CD4-positive, alpha-beta T cell (primary cell): ENCODE measurements around the gene LDLRAP1. TPM values are rescaled to one million over a fixed set of nuclear protein-coding genes. Genes with fewer than 3 reads are reported as not detected.

Experiments used
- ATAC-seq: fragments of 200-7000 bp; cut with Tn5 transposase; one replicate; pipeline ENCODE4 v1.10.0; 2022; ENCODE audit warnings: mild to moderate bottlenecking; ENCODE audit not compliant: poor library complexity
- CTCF ChIA-PET: fragments of 350-600 bp; sonication (Branson Sonifier 250); formaldehyde crosslinking; loops from one replicate; lab custom pipeline; 2021; ENCODE audit warnings: antibody characterized with exemption, inconsistent platforms; lab: Charles Lee
- POLR2A ChIA-PET: fragments of 350-600 bp; sonication (Branson Sonifier 250); formaldehyde crosslinking; loops from one replicate; lab custom pipeline; 2021; ENCODE audit warnings: antibody characterized with exemption, inconsistent platforms; lab: Charles Lee
- DNase-seq, 14 experiments: peaks; one replicate each; pipeline ENCODE4 v3.0.0-alpha.2; 2013 to 2020; ENCODE audit warnings: mixed read lengths in 2 of 14
- H3K27ac ChIP-seq, 2 donors: one replicate each; pipeline versions ENCODE4 v1.5.1 to v1.7.0; 2013; ENCODE audit warnings: low read length in 2 of 2, low read depth in 1 of 2, mild to moderate bottlenecking in 1 of 2
- H3K27me3 ChIP-seq, 2 experiments: 1 replicate in 1 of 2; 2 replicates in 1 of 2; pipeline versions ENCODE4 v1.6.1 to v1.7.0; 2013; ENCODE audit warnings: low read length in 2 of 2, control low read depth in 1 of 2, mild to moderate bottlenecking in 1 of 2, moderate library complexity in 1 of 2; ENCODE audit not compliant: insufficient read depth in 2 of 2, control insufficient read depth in 1 of 2
- H3K36me3 ChIP-seq: one replicate; pipeline ENCODE4 v1.6.1; 2013; ENCODE audit warnings: low read length, control low read depth; ENCODE audit not compliant: insufficient read depth
- H3K4me1 ChIP-seq: one replicate; pipeline ENCODE4 v1.6.1; 2013; ENCODE audit warnings: low read length, control low read depth; ENCODE audit not compliant: insufficient read depth
- H3K4me3 ChIP-seq: one replicate; pipeline ENCODE4 v1.5.1; 2013; ENCODE audit warnings: mild to moderate bottlenecking, low read length, moderate library complexity
- H3K9me3 ChIP-seq, 2 experiments: 1 replicate in 1 of 2; 2 replicates in 1 of 2; pipeline versions ENCODE4 v1.6.1 to v1.7.0; 2013; ENCODE audit warnings: low read length in 2 of 2, mild to moderate bottlenecking in 2 of 2, control low read depth in 1 of 2, moderate library complexity in 1 of 2; ENCODE audit not compliant: control insufficient read depth in 1 of 2, insufficient read depth in 1 of 2
- H3K27ac Mint-ChIP-seq: one replicate; pipeline ENCODE4 v1.8.0; 2020; ENCODE audit warnings: mixed read lengths
- H3K27me3 Mint-ChIP-seq: one replicate; pipeline ENCODE4 v1.8.0; 2021; ENCODE audit warnings: mixed read lengths
- H3K36me3 Mint-ChIP-seq: one replicate; pipeline ENCODE4 v1.8.0; 2021; ENCODE audit warnings: low read depth, mixed read lengths
- H3K4me1 Mint-ChIP-seq: one replicate; pipeline ENCODE4 v1.8.0; 2021; ENCODE audit warnings: low read depth, mixed read lengths
- H3K4me3 Mint-ChIP-seq: one replicate; pipeline ENCODE4 v1.8.0; 2020; ENCODE audit warnings: mild to moderate bottlenecking, mixed read lengths
- H3K9me3 Mint-ChIP-seq: one replicate; pipeline ENCODE4 v1.8.0; 2020; ENCODE audit warnings: mixed read lengths
- intact Hi-C, 2 experiments: fragments of 100-400 bp; cut with DNase I in 1 of 2; cut with micrococcal nuclease in 1 of 2; formaldehyde crosslinking; loops; one replicate each; pipeline versions ENCODE4 v1.15.1 to v1.9.0; 2023 to 2025; cut with DNase I, micrococcal nuclease
- total RNA-seq, 174 experiments: library from RNA in 2 of 174; stranded (reverse) in 2 of 174; gene quantifications; one replicate each; pipeline ENCODE4 v1.2.3 and lab custom pipeline; 2021 to 2026
- TF ChIP-seq, protein P1 (sequence below): fragments of 200-600 bp; IDR thresholded peaks from one replicate; pipeline ENCODE4 v1.8.0; 2022; ENCODE audit warnings: antibody characterized with exemption, mild to moderate bottlenecking

The LDLRAP1 gene
- total RNA-seq, 2 experiments from 2014 or later: 70.5 to 73.5 TPM

DNA sequence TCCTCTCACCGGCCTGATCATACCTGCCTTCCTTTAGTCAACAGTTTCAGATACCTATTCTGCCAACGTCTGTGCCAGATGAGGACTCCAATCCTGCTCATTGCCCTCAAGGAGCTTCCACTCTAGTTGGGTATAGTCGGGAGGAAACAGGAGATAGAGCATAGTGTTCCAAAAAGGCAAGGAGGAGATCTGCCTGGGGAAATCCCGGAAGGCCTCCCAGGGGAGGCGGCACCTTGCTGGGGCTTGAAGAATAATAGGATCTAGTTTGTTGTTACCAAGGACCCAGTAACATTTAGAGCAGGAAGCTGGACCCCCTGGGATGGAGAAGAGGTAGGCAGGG is 12.3 kb downstream of the LDLRAP1 start:
- H3K27me3 Mint-ChIP-seq: no peaks in the 10 kb centered on the region
- ChIA-PET POLR2A (interaction anchor here (1.3 to 5.0 kb wide), 4 partner anchors 9 to 16 kb away, joined by 7 to 46 read pairs (median 22); partner anchors contain the start of gene LDLRAP1), CTCF (interaction anchor here (0.7 kb wide), 1 partner anchor 11 kb away, joined by 3 read pairs; no protein-coding TSS in a partner anchor)
- H3K4me3 Mint-ChIP-seq: peak overlapping the region; percentile 44
- H3K36me3 ChIP-seq: peaks cover 64% of the 10 kb centered on the region
- peak overlapping the region; percentile 59 to 69 for H3K27ac ChIP-seq
- peaks cover 100% of the 10 kb centered on the region for H3K4me1 ChIP-seq
- peaks cover 100% of the 10 kb centered on the region for H3K4me1 Mint-ChIP-seq
- no peak overlapping the region for H3K4me3 ChIP-seq
- TF ChIP-seq, protein P1, sequence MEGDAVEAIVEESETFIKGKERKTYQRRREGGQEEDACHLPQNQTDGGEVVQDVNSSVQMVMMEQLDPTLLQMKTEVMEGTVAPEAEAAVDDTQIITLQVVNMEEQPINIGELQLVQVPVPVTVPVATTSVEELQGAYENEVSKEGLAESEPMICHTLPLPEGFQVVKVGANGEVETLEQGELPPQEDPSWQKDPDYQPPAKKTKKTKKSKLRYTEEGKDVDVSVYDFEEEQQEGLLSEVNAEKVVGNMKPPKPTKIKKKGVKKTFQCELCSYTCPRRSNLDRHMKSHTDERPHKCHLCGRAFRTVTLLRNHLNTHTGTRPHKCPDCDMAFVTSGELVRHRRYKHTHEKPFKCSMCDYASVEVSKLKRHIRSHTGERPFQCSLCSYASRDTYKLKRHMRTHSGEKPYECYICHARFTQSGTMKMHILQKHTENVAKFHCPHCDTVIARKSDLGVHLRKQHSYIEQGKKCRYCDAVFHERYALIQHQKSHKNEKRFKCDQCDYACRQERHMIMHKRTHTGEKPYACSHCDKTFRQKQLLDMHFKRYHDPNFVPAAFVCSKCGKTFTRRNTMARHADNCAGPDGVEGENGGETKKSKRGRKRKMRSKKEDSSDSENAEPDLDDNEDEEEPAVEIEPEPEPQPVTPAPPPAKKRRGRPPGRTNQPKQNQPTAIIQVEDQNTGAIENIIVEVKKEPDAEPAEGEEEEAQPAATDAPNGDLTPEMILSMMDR: no peak
- H3K27me3 ChIP-seq: no peaks in the 10 kb centered on the region
- H3K36me3 Mint-ChIP-seq: peaks cover 67% of the 10 kb centered on the region
- intact Hi-C loops: no loop called here
- H3K9me3 Mint-ChIP-seq: no peaks in the 10 kb centered on the region
- no peak for DNase-seq
- H3K27ac Mint-ChIP-seq: peak overlapping the region; percentile 87
- H3K9me3 ChIP-seq: no peaks in the 10 kb centered on the region
- ATAC-seq: no peak

- H3K27ac Mint-ChIP-seq: peak overlapping the region; percentile 87
- no peaks in the 10 kb centered on the region for H3K27me3 Mint-ChIP-seq
- POLR2A ChIA-PET: interaction anchor here (0.7 to 5.0 kb wide), 8 partner anchors 9 to 309 kb away, joined by 3 to 46 read pairs (median 7); partner anchors contain the start of genes LDLRAP1 and RSRP1
- Histone ChIP-seq H3K36me3 (peaks cover 64% of the 10 kb centered on the region), H3K27ac (peak overlapping the region; percentile 59 to 69), H3K4me3 (peak overlapping the region; percentile 5), H3K27me3 (no peaks in the 10 kb centered on the region), H3K4me1 (peaks cover 100% of the 10 kb centered on the region), H3K9me3 (no peaks in the 10 kb centered on the region)
- TF ChIP-seq, protein P1: no peak
- DNase-seq (no peak), ATAC-seq (no peak)
- CTCF ChIA-PET: interaction anchor here (0.7 kb wide), 1 partner anchor 10 kb away, joined by 3 read pairs; no protein-coding TSS in a partner anchor
- H3K9me3 Mint-ChIP-seq: no peaks in the 10 kb centered on the region
- peak overlapping the region; percentile 64 for H3K4me3 Mint-ChIP-seq
- peaks cover 100% of the 10 kb centered on the region for H3K4me1 Mint-ChIP-seq
- peaks cover 71% of the 10 kb centered on the region for H3K36me3 Mint-ChIP-seq
- intact Hi-C loops: no loop called here
These were observed 12.8 kb downstream of the LDLRAP1 start for GRCh38 chr1:25556132-25556670.

GRCh38 chr1:25556791-25557476 is 13.5 kb downstream of the LDLRAP1 start:
- peak overlapping the region; percentile 87 for H3K27ac Mint-ChIP-seq
- H3K9me3 Mint-ChIP-seq: no peaks in the 10 kb centered on the region
- Histone ChIP-seq H3K27ac (peak overlapping the region; percentile 59 to 83), H3K4me3 (peak overlapping the region; percentile 5), H3K36me3 (peaks cover 64% of the 10 kb centered on the region), H3K27me3 (no peaks in the 10 kb centered on the region), H3K4me1 (peaks cover 100% of the 10 kb centered on the region), H3K9me3 (no peaks in the 10 kb centered on the region)
- DNase-seq: peak in 7 of 14 experiments; percentile 27 to 78 (median 71)
- intact Hi-C loops: no loop called here
- ATAC-seq: peak; percentile 66
- TF ChIP-seq, protein P1: no peak
- peaks cover 78% of the 10 kb centered on the region for H3K36me3 Mint-ChIP-seq
- H3K27me3 Mint-ChIP-seq: no peaks in the 10 kb centered on the region
- peak overlapping the region; percentile 64 for H3K4me3 Mint-ChIP-seq
- POLR2A ChIA-PET: interaction anchor here (0.7 to 5.0 kb wide), 9 partner anchors 8 to 310 kb away, joined by 3 to 46 read pairs (median 7); partner anchors contain the start of genes LDLRAP1 and RSRP1
- peaks cover 100% of the 10 kb centered on the region for H3K4me1 Mint-ChIP-seq
- CTCF ChIA-PET: no interaction called here
